Stimulated activated CD4-positive, alpha-beta T cell treated with anti-CD3 and anti-CD28 coated beads, Interleukin-2, amount 100 ng/mL, for 4 hours (primary cell): Measurements from ENCODE around the gene VPS52.
"Not testable (repeated sequence)": the region's sequence is repeated elsewhere in the genome, so short reads cannot be mapped to it uniquely, and the experiment has no call there.

Experiments used
- DNase-seq: peaks from one replicate; pipeline ENCODE4 v3.0.0-alpha.2; 2020; ENCODE audit warnings: low read depth

The VPS52 gene

DNA sequence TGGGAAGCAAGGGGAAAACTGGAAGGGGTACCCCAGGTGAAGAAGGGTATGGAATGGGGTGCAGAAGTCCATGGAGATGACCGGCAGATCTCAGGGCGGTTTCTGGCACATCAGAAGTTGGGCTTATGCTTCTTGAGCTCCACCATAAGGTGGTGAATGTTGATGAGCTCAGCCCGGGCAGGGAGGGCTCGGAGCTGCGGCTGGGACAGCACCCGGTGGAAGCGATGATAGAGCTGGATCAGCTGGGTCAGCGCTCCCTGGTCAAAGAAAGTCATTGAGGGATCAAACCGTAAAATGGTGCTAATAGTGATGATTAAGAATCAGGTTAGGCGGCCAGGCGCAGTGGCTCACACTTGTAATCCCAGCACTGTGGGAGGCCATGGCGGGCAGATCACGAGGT is 20.9 kb downstream of the VPS52 start:
- no peak for DNase-seq

DNA sequence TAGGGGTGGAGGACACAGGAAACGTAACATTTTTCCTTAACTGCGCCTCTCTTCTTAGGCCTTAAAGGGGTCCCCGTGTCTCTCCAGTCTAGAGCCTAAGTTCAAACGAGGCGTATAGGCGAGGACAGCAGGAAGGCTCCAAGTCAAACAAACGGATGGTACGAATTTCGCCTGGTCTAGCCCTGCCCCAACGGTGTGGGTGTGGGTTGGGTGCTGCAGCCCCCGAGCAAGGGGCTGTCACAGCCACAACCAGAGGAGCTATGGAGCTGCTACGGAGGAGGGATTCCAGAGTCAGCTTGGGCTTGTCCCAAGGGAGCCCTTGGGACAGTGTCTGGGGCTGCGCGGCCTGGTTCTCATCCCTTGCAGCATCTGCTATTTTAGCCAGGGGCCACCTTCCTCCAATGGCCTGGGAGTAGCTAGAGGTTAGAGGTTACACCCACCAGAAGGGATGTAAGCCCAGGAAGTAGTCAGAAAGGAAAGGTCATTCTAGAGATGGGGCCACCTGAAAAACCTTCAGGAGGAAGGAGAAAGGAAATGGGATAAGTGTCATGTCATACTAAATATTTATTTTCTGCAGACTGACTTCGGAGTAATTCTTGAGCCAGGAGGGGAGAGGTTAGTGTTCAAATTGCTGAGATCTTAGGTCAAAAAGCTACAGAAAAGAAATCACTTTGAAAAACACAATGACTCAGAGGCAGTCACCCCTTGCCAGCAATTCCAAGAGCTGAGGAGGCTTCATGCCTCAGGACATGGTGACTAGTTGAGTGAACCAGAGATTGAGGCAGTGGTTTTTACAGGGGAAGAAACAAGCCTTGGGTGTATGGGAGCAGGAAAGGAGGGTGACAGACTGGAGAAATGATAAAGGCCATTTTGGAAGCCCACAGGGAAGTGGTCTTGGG is 21.7 kb downstream of the VPS52 start:
- no peak for DNase-seq

DNA sequence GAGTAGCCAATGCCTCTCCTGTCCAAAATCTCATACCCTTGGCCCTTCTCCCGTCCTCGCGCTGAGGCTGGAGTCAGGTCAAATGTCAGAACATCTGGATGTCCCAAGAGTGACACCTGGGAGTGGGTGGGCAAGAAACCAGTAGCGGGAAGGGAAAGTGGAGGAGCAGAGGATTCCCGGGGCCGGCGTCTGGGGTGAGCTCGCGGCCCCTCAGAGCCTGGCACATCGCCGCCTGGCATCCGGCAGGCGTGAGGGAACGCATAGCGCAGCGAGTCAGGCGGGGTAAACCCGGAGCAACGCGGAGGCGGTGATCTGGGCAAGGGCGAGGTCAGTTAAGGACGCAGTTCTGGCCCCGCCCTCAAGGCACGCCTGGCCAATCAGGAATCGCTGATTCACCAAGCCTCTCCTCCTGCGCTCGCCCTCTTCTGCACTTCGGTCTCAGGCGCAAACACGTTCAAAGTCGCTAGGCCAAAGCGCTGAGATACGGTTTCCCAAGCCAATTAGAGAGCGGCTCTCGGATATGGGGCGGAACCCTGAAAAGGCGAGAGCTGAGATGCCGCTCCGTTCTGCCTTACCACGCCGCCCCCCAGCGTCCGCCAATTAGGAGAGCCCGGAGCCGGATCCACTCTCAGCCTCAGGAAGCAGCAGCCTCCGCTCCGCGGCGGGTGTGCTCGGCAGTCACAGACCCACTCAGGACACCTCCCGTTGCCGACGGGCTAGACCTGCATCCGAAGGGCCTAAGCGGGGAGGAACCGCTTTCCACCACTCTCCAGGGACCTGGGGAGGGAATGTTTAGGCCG is 22.5 kb downstream of the VPS52 start:
- peak; percentile 90 for DNase-seq

DNA sequence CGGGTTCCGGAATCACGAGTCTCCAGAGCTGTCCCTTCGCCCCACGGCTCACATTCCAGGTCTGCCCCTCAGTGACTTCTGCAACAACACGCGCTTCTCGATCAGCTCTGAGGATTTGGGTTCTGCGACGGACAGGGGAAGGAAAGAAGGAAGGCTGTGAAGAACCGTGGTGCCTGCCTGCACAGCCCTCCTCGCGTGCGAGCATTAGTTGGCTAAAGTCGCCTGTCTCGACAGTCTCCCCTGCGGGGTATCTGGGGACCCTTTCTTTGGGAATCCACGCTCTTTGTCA is 23.1 kb downstream of the VPS52 start:
- no peak for DNase-seq

DNA sequence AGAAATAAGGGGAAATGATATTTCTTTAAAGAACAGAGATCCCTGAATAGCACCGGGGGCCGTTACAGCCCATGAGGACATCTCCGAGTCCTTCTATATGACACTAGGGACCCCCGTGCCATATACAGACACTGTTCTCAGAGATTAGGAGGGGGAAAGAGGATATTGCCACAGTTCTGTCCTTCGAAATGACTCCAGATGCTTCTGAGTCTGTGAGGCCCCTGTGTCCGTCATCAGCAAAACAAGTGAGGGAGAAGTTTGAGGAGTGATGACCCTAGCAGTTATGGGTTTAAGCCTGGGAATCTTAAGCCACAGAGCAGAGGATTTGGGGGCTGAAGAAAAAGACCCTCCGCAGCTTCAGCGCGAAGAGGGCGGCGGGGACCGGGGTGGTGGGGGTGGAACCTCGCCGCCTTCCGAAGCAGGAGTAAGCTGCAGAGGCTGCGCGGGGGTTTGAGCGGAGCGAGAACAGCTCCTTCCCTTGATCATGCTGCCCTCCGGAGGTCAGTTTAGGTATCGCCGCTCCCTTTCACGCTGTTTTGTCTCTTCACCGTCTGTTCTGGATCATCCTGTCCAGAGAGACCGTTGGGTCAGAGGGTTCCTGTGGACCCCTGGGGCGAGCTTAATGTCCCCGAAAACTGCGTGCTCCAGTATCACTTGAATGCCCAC is 23.6 kb downstream of the VPS52 start:
- DNase-seq, result peak; percentile 88

DNA sequence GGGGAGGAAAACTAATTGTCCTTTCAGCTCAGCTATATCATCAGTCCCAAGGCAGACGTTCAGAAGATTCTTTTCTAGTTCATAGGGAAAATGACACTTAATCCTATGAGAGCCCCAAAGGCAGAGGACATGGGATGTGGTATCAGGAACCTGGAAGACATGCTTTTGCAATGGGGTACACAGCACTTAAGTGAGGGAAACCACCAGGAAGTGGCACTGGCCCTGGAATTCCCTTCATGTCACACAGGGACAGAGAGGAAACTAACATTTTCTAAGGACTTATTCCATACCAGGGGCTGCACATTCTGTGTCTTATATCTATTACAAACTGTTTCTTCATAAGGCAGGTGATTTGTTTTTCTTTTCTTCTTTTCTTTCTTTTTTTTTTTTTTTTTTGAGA is 28.2 kb downstream of the VPS52 start:
- DNase-seq, result no peak

DNA sequence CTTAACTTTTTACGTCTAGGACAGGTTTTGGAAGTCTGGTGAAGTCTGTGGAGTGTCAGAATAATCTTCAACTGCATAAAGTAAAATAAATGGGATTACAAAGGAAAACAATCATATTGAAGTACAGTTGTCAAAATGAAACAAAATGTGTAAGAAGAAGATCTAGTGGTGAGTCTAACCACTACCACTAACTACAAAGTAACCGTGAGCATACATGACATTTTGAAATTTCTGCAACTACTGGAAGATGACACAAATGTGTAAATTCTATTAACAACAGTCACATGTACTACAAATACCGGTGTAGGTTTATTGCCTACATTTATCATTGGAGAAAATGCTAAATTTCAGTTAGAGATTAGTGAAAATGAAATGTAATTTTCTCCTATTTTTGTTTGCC is 29.7 kb downstream of the VPS52 start:
- DNase-seq, result no peak

DNA sequence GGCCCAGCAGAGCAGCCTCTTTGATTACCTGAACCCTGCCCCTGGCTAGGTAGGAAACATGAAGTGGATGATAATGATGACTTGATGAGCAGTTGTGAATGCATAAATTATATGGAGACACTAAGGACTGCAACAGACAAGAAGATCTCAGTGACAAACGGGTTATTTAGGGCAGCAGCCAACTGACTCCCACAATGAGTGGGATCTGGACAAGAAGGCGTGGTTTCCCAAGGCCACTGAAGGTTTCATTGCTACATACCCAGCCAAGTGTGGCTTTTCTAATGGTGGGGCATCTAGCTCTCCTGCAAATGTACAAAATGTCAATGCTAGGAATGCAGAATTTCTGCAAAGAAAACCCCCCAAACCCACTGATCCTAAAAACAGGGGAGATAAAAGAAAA is 33.9 kb downstream of the VPS52 start:
- DNase-seq, result no peak

DNA sequence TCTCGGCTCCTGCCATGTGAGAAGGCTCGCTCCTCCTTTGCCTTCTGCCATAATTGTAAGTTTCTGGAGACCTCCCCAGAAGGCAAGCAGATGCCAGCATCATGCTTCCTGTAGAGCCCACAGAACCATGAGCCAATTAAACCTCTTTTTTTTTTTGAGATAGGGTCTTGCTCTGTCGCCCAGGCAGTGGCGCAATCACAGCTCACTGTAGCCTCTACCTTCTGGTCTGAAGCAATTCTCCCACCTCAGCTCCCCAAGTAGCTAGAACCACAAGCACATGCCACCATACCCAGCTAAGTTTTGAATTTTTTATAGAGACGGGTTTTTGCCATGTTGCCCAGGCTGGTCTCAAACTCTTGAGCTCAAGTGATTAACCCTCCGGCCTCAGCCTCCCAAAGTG is 34.8 kb downstream of the VPS52 start:
- DNase-seq, result no peak

DNA sequence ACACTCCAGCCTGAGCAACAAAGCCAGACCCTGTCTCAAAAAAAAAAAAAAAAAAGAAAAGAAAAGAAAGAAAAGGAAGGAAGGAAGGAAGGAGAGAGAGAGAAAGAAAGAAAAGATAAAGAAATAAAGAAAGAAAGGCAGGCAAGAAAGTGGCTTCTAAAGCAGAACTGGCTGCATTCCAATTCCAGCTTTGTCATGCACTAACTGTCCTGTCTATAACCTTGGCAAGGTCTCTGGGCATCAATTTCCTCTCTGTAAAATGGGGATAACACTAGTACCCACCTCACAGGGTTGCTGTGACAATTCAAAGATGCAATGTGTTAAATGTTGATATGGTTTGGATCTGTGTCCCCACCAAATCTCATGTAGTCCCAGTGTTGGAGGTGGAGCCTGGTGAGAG is 35.3 kb downstream of the VPS52 start:
- no peak for DNase-seq

DNA sequence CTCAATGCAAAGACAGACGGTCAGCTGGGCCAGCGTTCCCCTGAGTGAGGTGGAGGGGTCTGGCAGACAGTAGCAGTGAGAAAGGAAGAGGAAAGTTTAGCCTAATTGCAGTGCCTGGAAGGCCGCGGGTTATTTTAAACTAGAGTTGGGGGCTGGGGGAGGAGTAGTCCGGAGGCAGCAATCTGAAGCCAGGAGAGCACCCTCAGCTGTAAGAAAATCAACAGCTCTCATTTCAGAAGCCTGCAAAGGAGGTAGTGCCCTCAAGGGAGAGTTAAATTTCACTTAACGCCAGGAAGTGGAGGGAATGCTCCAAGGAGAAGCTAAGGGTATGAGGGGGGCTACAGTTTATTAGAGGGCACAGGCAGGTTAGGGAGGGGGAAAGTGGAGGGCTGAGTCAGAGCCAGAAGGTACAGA is 36.4 kb downstream of the VPS52 start:
- DNase-seq, result no peak

DNA sequence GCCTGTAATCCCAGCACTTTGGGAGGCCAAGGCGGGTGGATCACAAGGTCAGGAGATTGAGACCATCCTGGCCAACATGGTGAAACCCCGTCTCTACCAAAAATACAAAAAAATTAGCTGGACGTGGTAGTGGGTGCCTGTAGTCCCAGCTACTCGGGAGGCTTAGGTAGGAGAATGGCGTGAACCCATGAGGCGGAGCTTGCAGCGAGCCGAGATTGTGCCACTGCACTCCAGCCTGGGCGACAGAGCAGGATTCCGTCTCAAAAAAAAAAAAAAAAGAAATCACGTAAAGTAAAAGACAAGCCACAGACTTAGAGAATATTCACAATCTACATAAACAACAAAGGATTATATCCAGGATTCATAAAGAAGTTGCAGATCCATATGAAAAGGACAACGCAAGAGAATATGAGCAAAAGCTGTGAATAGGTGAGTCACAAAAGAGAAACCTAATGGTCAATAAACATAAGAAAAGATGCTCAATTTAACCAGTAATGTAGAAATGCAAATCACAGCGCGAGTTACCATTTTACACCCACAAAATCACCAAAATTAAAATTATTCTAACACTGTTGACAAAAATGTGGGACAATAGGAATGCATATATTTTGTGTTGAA is 45.1 kb downstream of the VPS52 start:
- DNase-seq, result not testable (repeated sequence)

DNA sequence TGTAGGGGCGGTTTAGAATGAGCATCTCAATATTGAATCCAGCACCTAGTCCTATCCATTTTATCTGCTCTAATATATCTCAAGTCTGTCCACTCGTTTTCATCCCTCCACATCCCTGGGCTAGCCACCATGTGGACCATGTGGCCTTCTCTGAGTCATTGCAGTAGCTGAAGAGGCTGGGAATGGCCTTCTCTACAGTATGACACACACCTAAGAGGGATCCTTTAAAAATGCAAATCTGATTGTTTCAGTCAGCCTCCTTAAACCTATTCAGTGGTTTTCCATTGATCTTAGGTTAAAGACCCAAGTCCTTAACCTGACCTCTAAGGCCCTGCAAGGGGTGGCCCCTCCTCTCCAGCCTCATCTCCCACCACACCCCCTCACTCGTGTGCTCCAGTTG is 54.0 kb downstream of the VPS52 start:
- no peak for DNase-seq

DNA sequence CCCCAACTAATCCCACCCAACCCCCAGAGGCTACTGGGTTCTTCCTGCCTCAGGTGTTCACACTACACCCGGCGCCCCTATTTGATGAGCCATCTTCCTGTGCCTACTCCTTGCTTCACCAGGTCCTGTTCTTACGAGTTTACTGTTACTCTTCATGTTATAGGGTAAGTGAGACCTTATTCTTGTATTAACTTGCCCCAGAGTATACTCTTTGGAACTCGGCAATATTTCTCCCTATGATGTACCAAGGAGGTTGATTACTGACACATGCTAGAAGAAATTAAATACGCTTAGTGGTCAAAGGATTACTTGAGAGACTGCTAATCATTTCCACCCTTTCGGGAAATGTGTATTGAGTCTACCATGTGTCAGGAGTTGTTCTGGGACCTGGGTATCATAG is 54.4 kb downstream of the VPS52 start:
- no peak for DNase-seq

DNA sequence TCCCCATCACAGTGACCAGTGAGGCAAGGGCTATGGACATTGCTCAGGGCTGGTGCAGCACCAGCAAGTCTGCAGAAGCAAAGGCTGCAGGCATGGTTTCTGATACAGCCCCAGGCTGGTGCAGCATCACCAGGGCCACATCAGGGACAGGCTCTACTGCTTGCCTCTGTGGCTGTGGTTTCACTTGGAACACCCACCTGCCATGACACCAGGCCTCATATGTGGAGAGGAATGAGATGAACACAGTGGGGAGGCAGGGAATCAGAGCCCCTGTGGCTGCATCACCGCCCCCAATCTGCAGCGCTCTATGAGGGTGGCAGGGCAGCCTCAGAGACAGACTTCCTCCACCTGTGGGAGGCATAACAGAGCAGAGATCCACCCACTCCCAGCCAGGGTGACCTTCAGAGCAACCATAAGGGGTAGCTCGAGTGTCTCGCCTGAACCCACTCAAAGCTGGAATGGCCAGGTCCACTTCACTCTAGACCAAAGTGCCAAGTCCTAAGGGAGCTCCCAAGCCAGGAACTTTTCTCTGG is 55.5 kb downstream of the VPS52 start:
- no peak for DNase-seq

DNA sequence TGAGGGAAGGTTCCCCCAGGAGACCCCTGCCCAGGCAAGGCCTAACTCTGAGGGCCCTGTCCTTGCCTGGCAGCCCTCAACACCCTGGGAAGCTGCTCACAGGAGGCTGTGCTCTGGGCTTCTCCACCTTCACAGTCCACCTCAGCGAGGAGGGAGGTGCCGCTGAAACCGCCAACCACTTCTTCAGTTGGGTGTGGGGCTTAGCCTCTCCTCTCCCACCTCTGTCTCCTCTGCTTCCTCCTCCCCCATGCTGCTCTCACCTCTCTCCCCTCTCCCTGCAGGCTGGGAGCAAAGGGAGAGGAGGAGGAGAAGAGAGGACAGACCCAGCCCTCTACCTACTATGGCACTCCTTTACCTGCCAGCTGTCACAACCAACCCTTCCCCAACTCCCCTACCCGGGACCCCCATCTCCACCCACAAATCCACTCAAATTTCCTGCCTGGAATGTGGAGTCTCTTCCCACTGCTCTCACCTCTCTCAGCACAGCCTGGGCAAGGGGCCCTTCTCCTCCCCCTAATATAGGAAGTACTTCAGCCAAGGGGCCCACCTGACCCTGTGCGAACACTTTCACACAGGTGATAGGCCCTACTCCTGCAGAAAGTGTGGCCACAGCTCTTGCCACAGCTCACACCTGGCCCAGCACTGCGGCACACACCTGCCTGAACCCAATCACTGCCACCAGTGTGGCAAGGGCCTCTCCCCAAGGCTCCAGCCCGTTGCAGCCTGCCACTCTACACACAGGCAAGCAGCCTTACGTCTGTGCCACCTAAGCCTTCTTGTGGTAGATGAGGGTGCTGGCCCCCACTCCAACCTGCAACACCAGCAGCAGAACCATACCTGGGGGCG is 56.2 kb downstream of the VPS52 start:
- no peak for DNase-seq

DNA sequence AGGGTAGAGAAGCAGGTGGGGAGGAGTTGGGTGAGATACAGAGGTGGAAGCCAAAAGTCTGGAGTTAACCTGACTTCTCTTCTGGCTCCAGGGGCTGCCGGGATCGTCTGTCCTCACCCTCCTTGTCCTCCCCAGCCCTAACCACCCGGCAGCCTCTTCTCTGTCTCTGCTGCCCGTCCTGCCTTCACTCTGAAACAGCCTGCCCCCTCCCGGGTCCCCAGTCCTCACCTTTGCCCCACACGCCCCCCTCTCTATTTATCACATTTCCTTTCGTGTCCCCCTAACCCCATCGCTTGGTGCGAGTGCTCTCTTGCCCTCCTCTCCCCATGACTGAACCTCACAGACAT is 57.7 kb downstream of the VPS52 start:
- no peak for DNase-seq

DNA sequence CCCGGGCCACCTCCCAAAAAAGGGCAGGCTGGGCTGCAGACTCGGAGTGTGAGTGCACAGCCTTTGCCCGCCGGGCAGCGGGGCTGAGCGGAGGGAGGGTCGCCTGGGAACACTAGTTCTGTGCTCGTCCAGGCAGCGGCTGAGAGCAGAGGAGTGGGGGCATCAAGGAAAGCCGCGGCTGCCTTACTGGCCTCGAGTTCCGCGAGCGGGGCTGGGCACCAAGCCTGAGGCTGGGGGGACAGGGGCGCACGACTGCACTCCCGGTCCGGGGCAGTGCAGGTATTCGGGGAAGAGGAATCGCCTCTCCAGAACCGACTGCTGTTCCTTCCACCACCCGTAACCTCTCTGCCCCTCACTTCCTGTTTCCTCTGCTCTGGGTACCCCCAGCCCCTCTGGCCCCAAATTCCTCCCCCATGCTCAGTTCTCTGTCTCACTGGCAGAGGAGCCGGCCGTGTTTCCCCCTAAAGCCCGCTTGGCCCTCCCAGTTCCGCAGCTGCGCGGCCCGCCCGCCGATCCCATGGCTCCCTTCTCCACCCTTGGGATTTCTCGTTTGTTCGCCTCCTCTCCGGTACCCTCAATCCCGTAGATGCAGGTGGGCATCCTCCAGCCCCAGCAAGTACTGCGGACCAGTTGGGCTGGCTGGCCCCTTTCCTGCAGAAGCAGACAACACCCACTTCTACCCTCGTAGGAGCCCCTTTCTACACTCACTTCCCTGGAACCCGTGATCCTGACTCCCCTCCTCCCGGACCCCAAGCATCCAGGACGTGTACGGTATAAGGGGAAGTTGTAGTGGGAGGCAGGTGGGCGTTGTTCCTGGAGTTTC is 58.3 kb downstream of the VPS52 start:
- DNase-seq, result no peak

DNA sequence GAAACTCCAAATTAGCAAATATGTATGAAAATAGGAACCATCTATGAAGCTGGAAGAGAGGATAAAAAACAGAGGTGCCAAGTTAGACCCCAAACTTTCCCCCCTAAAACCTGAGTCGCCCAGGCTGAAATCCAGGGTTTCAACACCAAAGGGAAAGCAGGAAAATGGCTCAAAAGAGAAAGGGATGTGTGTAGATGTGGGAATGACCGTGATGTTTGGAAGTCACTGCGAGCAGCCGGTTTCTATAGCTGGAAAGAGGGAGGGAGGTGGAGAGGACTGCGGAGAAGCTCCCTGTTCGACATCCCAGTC is 58.9 kb downstream of the VPS52 start:
- DNase-seq, result no peak

DNA sequence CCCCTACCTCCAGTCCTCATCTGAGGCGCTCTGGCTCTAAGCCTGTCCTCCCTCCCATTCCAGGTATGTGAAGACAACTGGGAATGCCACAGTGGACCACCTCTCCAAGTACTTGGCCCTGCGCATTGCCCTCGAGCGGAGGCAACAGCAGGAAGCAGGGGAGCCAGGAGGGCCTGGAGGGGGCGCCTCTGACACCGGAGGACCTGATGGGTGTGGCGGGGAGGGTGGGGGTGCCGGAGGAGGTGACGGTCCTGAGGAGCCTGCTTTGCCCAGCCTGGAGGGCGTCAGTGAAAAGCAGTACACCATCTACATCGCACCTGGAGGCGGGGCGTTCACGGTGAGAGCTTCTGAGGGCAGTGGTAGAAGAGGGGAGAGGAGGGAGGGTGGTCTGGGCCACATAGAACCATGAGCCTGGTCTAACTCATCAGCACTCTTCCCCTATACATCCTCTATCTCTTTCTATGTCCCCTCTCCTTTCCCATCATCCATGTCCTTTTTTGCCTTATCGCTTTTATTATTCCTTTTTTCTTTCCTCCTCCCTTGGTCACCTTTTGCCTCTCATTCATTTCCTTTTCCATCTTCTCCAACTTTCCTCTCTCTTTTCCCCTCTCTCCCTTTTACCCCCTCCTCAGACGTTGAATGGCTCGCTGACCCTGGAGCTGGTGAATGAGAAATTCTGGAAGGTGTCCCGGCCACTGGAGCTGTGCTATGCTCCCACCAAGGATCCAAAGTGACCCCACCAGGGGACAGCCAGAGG is 59.8 kb downstream of the VPS52 start:
- no peak for DNase-seq
